Activated T-cell treated with anti-CD3 and anti-CD28 coated beads, Interleukin-2, amount 50 U/mL, for 72 hours (primary cell): ENCODE results near the gene CFAP53. TPM values are rescaled to one million over a fixed set of nuclear protein-coding genes. Genes with fewer than 3 reads are reported as not detected.
A peak's percentile ranks its signal among the peaks of the same experiment; 100 is the strongest.
"Not testable (repeated sequence)": the region's sequence is repeated elsewhere in the genome, so short reads cannot be mapped to it uniquely, and the experiment has no call there.

Source experiments
- ATAC-seq, 2 donors: fragments of 150-1000 bp; cut with Tn5 transposase; replicated peaks in 1 of 2; 2 replicates each; pipeline ENCODE4 v1.10.0; 2021; ENCODE audit warnings: moderate library complexity in 2 of 2, mild to moderate bottlenecking in 1 of 2
- DNase-seq, 2 donors: peaks; one replicate each; pipeline ENCODE4 v3.0.0; 2021 to 2022; ENCODE audit warnings: mixed read lengths in 1 of 2
- H3K27ac Mint-ChIP-seq: one replicate; pipeline ENCODE4 v1.8.0; 2022; ENCODE audit warnings: mild to moderate bottlenecking, moderate library complexity, mixed read lengths
- H3K27me3 Mint-ChIP-seq: one replicate; pipeline ENCODE4 v1.8.0; 2022; ENCODE audit warnings: low read depth, mixed read lengths
- H3K36me3 Mint-ChIP-seq, 2 donors: one replicate each; pipeline ENCODE4 v1.8.0; 2022; ENCODE audit warnings: mixed read lengths in 2 of 2, mild to moderate bottlenecking in 1 of 2; ENCODE audit not compliant: insufficient read depth in 2 of 2
- H3K4me1 Mint-ChIP-seq: one replicate; pipeline ENCODE4 v1.8.0; 2022; ENCODE audit warnings: low read depth, mixed read lengths
- H3K4me3 Mint-ChIP-seq, 2 donors: one replicate each; pipeline ENCODE4 v1.8.0; 2022; ENCODE audit warnings: mild to moderate bottlenecking in 2 of 2, mixed read lengths in 2 of 2, moderate library complexity in 2 of 2
- H3K9me3 Mint-ChIP-seq, 2 donors: one replicate each; pipeline ENCODE4 v1.8.0; 2022; ENCODE audit warnings: mixed read lengths in 2 of 2
- total RNA-seq, 2 donors: library from RNA; stranded (reverse); gene quantifications; one replicate each; pipeline ENCODE4 v1.2.3, GENCODE V29; 2022

The CFAP53 gene
- total RNA-seq, 2 donors from 2014 or later = 0.97 to 1.6 TPM

GRCh38 chr18:50275503-50276036, 9.3 kb upstream of the CFAP53 start:
- no peak for ATAC-seq
- DNase-seq = no peak
- H3K27ac Mint-ChIP-seq = no peak overlapping the region
- no peaks in the 10 kb centered on the region for H3K9me3 Mint-ChIP-seq
- no peak overlapping the region for H3K4me3 Mint-ChIP-seq
- H3K36me3 Mint-ChIP-seq = peaks cover 27 to 40% of the 10 kb centered on the region in 2 donors
- peaks cover 19% of the 10 kb centered on the region for H3K4me1 Mint-ChIP-seq
- no peaks in the 10 kb centered on the region for H3K27me3 Mint-ChIP-seq

- DNase-seq (no peak), ATAC-seq (no peak)
- Mint-ChIP-seq H3K36me3 (peaks cover 24 to 36% of the 10 kb centered on the region in 2 donors), H3K4me1 (peaks cover 12% of the 10 kb centered on the region), H3K4me3 (no peak overlapping the region), H3K27me3 (no peaks in the 10 kb centered on the region), H3K9me3 (no peaks in the 10 kb centered on the region), H3K27ac (no peak overlapping the region)
Measured at GRCh38 chr18:50274941-50275340, 8.6 kb upstream of the CFAP53 start.

- Mint-ChIP-seq H3K9me3 (no peaks in the 10 kb centered on the region), H3K36me3 (peaks cover 21 to 33% of the 10 kb centered on the region in 2 donors), H3K27ac (no peak overlapping the region), H3K4me3 (no peak overlapping the region), H3K4me1 (peaks cover 5% of the 10 kb centered on the region), H3K27me3 (no peaks in the 10 kb centered on the region)
- ATAC-seq (no peak), DNase-seq (no peak)
Measured at GRCh38 chr18:50274044-50274442, 7.7 kb upstream of the CFAP53 start.

DNA sequence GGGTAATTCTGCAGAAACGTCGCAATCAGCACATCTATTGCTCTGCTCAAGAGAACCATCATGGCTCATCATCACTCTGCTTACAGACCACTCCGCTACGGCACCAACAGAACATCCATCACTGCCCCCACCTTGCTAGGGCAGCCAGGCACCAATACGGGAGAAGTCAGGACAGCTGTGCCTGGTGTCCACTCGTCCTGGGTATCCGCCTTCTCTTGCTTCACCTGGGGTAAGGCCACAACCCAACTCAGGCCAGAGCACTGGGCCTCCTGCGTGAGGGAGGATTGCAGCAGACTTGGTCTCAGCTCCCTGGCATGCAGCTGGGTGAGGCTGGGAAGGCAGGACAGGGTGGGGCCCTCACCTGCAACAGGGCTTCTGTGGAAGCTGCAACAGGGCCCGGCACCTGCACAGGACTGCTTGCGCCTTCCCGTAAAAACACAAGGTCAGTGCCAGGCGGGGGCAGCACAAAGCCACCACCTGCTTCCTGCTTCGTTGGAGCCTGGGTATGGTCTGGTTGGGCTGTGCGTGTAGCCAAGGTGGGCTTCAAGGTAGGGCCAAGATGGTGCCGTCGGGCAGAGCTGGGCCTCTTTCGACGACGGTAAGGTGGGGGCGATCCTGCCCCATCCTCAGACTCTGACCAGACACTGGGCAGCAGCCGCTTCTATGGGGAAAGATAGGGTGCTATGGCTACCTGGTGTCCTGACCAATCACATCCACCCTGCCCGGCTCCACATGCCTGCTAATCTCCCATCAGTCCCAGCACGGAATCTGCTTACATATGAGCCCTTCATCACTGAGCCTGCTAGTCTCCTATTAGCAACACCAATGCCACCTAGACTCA, 7.1 kb upstream of the CFAP53 start:
- ATAC-seq (no peak), DNase-seq (no peak)
- Mint-ChIP-seq H3K4me3 (no peak overlapping the region), H3K27me3 (no peaks in the 10 kb centered on the region), H3K36me3 (peaks cover 21 to 29% of the 10 kb centered on the region in 2 donors), H3K27ac (no peak overlapping the region), H3K9me3 (no peaks in the 10 kb centered on the region), H3K4me1 (no peaks in the 10 kb centered on the region)

DNA sequence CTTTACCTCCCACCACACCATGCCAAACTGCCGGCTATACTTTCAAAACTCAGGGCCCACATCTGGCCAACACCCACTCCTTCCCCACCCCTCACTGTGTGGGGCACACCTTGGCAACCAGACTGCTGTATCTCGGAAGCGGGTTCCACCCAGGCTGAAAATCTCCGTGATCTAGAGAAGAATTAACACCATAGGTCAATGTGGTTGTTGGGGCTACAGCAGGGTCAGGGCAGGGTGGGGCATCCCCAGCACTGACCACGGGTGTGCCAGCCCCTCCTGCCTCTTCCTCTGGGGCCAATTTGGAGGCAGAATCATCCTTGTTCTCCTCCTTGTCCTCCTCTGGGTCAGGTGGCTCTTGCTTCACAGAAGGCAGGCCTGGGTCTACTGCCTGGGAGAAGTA, 6.3 kb upstream of the CFAP53 start:
- no peak for ATAC-seq
- H3K4me1 Mint-ChIP-seq = peaks cover 6% of the 10 kb centered on the region
- no peak overlapping the region for H3K27ac Mint-ChIP-seq
- H3K27me3 Mint-ChIP-seq = no peaks in the 10 kb centered on the region
- no peaks in the 10 kb centered on the region for H3K9me3 Mint-ChIP-seq
- no peak for DNase-seq
- H3K36me3 Mint-ChIP-seq = peaks cover 21 to 29% of the 10 kb centered on the region in 2 donors
- H3K4me3 Mint-ChIP-seq = no peak overlapping the region

DNA sequence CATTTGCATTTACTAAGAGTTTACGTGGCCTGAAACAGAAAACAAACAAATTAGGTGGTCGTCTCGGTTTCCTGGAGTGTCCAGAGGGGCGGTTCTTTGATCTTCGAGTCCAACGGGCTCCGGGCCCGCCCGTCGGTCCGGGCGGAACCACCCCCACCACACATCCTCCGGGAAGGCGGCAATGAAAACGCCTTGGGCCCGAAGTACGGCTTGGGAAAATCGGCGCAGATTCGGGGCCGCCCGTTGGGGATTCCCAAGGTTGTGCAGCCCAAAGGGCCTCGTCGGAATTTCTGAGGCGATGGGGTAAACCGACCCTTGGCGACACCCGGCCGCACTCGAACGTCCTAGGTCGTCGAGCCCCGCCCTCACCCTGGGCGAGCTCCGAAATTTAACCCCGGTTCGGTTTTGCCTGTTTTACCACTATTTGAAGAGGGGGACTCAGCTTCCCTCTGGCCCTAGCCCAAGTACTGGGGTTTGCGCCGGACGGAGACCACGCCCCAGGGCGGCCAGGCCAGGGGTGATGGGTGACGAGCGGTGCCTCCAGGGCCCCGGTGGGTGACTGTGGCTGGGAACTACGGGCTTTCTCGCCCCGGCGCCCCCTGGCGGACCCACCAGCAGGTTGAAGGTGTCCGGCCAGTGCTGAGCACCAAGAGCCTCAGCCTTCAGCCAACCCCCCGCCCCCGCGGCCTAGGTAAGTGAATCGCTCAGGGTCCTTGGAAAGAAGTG, 1.9 kb upstream of the CFAP53 start:
- peaks cover 18% of the 10 kb centered on the region for H3K4me1 Mint-ChIP-seq
- no peak overlapping the region for H3K27ac Mint-ChIP-seq
- H3K4me3 Mint-ChIP-seq = peak overlapping the region; percentile 81 to 88
- no peaks in the 10 kb centered on the region for H3K27me3 Mint-ChIP-seq
- H3K9me3 Mint-ChIP-seq = no peaks in the 10 kb centered on the region
- DNase-seq (peak; percentile 89 to 90), ATAC-seq (peak; percentile 82 to 86)
- peaks cover 3 to 8% of the 10 kb centered on the region in 2 donors for H3K36me3 Mint-ChIP-seq

DNA sequence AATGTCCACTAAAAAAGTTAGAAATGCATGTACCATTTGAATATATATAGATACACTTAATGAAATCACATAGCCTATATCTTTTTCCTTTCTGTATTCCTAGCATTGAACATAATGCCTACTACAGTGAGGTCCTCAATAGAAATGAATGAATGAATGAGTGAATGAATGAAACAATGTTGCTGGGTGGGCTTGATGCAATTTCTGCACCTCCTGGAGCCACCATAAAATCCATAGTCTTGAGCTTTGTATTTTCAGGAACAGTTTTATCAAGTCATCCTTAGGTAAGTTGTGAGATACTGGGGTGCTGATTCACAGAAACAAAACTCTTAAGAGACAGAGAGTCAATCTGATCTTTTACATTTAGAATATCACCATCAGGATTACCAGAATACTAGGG, 3.3 kb downstream of the CFAP53 start:
- ATAC-seq (no peak), DNase-seq (no peak)
- Mint-ChIP-seq H3K27me3 (no peaks in the 10 kb centered on the region), H3K27ac (peak overlapping the region; percentile 28), H3K9me3 (no peaks in the 10 kb centered on the region), H3K4me1 (peaks cover 16% of the 10 kb centered on the region), H3K36me3 (no peaks in the 10 kb centered on the region), H3K4me3 (no peak overlapping the region)

DNA sequence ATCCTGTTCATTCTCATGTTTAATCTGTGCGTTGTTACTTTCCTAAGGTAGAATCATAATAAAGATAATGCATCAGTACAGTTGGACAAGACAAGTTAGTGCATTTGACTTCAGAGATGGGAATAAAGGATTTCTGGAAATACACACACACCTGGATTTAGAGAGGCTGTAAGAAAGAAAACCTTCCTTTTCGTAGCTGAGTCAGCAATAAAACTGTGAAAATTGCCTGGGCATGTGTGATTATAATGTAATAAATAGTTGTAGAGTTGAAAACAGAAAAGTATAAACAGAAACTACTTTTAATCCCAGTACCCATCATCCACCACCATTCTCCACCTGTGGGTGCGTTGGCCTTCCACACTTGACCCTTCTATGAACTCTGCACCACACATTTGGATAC, 15.4 kb downstream of the CFAP53 start:
- peaks cover 5% of the 10 kb centered on the region for H3K4me1 Mint-ChIP-seq
- no peaks in the 10 kb centered on the region for H3K36me3 Mint-ChIP-seq
- H3K27me3 Mint-ChIP-seq = no peaks in the 10 kb centered on the region
- H3K9me3 Mint-ChIP-seq = no peaks in the 10 kb centered on the region
- no peak overlapping the region for H3K27ac Mint-ChIP-seq
- H3K4me3 Mint-ChIP-seq = no peak overlapping the region
- no peak for ATAC-seq
- no peak for DNase-seq

- DNase-seq (no peak), ATAC-seq (no peak)
- H3K4me1 Mint-ChIP-seq = peaks cover 5% of the 10 kb centered on the region
- H3K9me3 Mint-ChIP-seq = no peaks in the 10 kb centered on the region
- H3K4me3 Mint-ChIP-seq = no peak overlapping the region
- H3K27ac Mint-ChIP-seq = no peak overlapping the region
- H3K36me3 Mint-ChIP-seq = no peaks in the 10 kb centered on the region
- no peaks in the 10 kb centered on the region for H3K27me3 Mint-ChIP-seq
Measured at GRCh38 chr18:50249576-50249975, 16.7 kb downstream of the CFAP53 start.

GRCh38 chr18:50247561-50247960, 18.7 kb downstream of the CFAP53 start:
- Mint-ChIP-seq H3K4me3 (no peak overlapping the region), H3K9me3 (peaks cover 0 to 2% of the 10 kb centered on the region in 2 donors), H3K36me3 (peaks cover 0 to 1% of the 10 kb centered on the region in 2 donors), H3K27me3 (no peaks in the 10 kb centered on the region), H3K4me1 (peaks cover 5% of the 10 kb centered on the region), H3K27ac (no peak overlapping the region)
- DNase-seq (no peak), ATAC-seq (no peak)

DNA sequence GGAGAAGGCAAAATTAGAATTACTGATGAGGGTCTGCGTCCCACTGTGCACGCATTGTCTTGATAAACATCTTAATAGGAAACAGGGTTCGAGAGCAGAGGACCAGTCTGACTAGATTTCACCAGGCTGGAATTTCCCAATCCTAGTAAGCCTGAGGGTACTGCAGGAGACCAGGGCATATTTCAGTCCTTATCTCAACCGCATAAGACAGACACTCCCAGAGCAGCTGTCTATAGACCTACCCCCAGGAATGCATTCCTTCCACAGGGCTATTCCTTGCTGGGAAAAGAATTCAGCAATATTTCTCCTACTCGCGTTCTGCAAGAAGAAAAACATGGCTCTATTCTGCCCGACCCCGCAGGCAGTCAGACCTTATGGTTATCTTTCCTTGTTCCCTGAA, 24.5 kb downstream of the CFAP53 start:
- ATAC-seq, H3K4me3 Mint-ChIP-seq, H3K36me3 Mint-ChIP-seq, H3K27ac Mint-ChIP-seq, H3K27me3 Mint-ChIP-seq, H3K4me1 Mint-ChIP-seq, DNase-seq: not testable (repeated sequence)
- H3K9me3 Mint-ChIP-seq = peaks cover 9 to 11% of the 10 kb centered on the region in 2 donors

- H3K9me3 Mint-ChIP-seq = peaks cover 9 to 11% of the 10 kb centered on the region in 2 donors
- H3K27ac Mint-ChIP-seq = no peak overlapping the region
- peak; percentile 64 to 80 for ATAC-seq
- H3K4me3 Mint-ChIP-seq = no peak overlapping the region
- peaks cover 9% of the 10 kb centered on the region in 2 donors for H3K36me3 Mint-ChIP-seq
- H3K27me3 Mint-ChIP-seq = peaks cover 14% of the 10 kb centered on the region
- peak; percentile 11 to 31 for DNase-seq
- H3K4me1 Mint-ChIP-seq = peaks cover 9% of the 10 kb centered on the region
Measured at GRCh38 chr18:50240080-50240563, 26.2 kb downstream of the CFAP53 start.

GRCh38 chr18:50232419-50232818, 33.9 kb downstream of the CFAP53 start:
- Mint-ChIP-seq H3K4me3 (no peak overlapping the region), H3K9me3 (no peaks in the 10 kb centered on the region), H3K27ac (no peak overlapping the region), H3K4me1 (peaks cover 11% of the 10 kb centered on the region), H3K36me3 (no peaks in the 10 kb centered on the region), H3K27me3 (peaks cover 29% of the 10 kb centered on the region)
- no peak for DNase-seq
- no peak for ATAC-seq
